DND-41 (cell line): Measurements from ENCODE around the gene DDX1.

ENCODE experiments used
- ATAC-seq: fragments of 200-7000 bp; cut with Tn5 transposase; 3 replicates; pipeline ENCODE4 v1.9.1; 2021; ENCODE audit warnings: low read depth; ENCODE audit not compliant: insufficient read depth
- DNase-seq: peaks from one replicate; pipeline ENCODE4 v3.0.0-alpha.2; 2020
- H2AFZ ChIP-seq: 2 replicates; pipeline ENCODE4 v1.6.0; 2012; ENCODE audit warnings: low read depth, low read length
- H3K27ac ChIP-seq: 2 replicates; pipeline ENCODE4 v1.5.1; 2012; ENCODE audit warnings: low read length, inconsistent platforms
- H3K27me3 ChIP-seq: fragments of 200-600 bp; sonication (generic); 2 replicates; pipeline ENCODE4 v1.6.0; 2012; ENCODE audit warnings: low read length, mild to moderate bottlenecking, inconsistent platforms; ENCODE audit not compliant: insufficient read depth, poor library complexity
- H3K36me3 ChIP-seq: 2 replicates; pipeline ENCODE4 v1.5.1; 2012; ENCODE audit warnings: low read length, inconsistent platforms; ENCODE audit not compliant: insufficient read depth
- H3K4me1 ChIP-seq: 2 replicates; pipeline ENCODE4 v1.5.1; 2012; ENCODE audit warnings: mild to moderate bottlenecking, low read length; ENCODE audit not compliant: insufficient read depth
- H3K4me2 ChIP-seq: 2 replicates; pipeline ENCODE4 v1.6.0; 2012; ENCODE audit warnings: mild to moderate bottlenecking, moderate library complexity, low read length, inconsistent platforms; ENCODE audit not compliant: insufficient read depth
- H3K4me3 ChIP-seq, 2 experiments: fragments of 200-600 bp in 1 of 2; shearing (Covaris generic) in 1 of 2; 2 replicates each; pipeline ENCODE4 v1.5.1; 2012 to 2016; ENCODE audit warnings: inconsistent platforms in 2 of 2, low read length in 2 of 2, mild to moderate bottlenecking in 2 of 2, low read depth in 1 of 2, moderate library complexity in 1 of 2
- H3K79me2 ChIP-seq: 2 replicates; pipeline ENCODE4 v1.6.0; 2012; ENCODE audit warnings: low read length, inconsistent platforms; ENCODE audit not compliant: insufficient read depth
- H3K9ac ChIP-seq: 2 replicates; pipeline ENCODE4 v1.6.0; 2012; ENCODE audit warnings: low read depth, mild to moderate bottlenecking, inconsistent platforms, low read length, moderate library complexity
- H3K9me3 ChIP-seq: 2 replicates; pipeline ENCODE4 v1.5.1; 2012; ENCODE audit warnings: low read length, moderate library complexity, mild to moderate bottlenecking, inconsistent platforms; ENCODE audit not compliant: insufficient read depth, severe bottlenecking
- H4K20me1 ChIP-seq: 2 replicates; pipeline ENCODE4 v1.6.0; 2012; ENCODE audit warnings: low read length; ENCODE audit not compliant: insufficient read depth
- CTCF ChIP-seq: IDR thresholded peaks from 2 replicates; pipeline ENCODE4 v1.5.1; 2012; ENCODE audit warnings: borderline replicate concordance, low read length, moderate library complexity, mild to moderate bottlenecking; ENCODE audit not compliant: poor library complexity, severe bottlenecking; ENCODE audit errors: extremely low read depth
- EZH2 ChIP-seq: IDR thresholded peaks from 3 replicates; pipeline ENCODE4 v1.6.1; 2012; ENCODE audit warnings: borderline replicate concordance, low read depth, mild to moderate bottlenecking, moderate library complexity, low read length, inconsistent platforms; ENCODE audit not compliant: severe bottlenecking

DDX1 gene

DNA sequence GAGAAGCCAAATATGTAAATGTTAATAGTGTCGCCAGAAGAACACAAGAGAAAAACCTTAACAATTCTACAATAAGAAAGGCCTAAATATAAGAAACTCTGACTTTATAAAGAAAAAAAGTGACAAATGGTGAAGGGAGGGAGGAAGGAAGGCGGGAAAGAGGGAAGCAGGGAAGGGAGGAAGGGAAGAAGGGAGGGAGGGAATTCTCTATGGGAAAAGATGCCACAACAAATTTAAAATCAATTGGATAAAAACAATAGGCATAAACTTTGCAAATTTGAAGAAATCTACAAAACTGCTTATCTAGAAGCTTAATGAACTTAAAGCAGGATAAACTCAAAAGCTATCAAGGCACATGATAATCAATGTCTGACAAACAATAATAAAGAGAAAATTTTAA is 47.4 kb upstream of the DDX1 start:
- Histone ChIP-seq H3K4me1 (no peaks in the 10 kb centered on the region), H3K4me2 (no peak overlapping the region), H3K36me3 (peaks cover 7% of the 10 kb centered on the region), H3K9ac (no peak overlapping the region), H4K20me1 (no peaks in the 10 kb centered on the region), H3K27ac (no peak overlapping the region), H3K4me3 (no peak overlapping the region), H3K9me3 (no peaks in the 10 kb centered on the region), H2AFZ (no peak overlapping the region), H3K27me3 (no peaks in the 10 kb centered on the region), H3K79me2 (no peaks in the 10 kb centered on the region)
- DNase-seq: no peak
- TF ChIP-seq EZH2 (no peak), CTCF (no peak)
- ATAC-seq: no peak

- Histone ChIP-seq H3K36me3 (peaks cover 9% of the 10 kb centered on the region), H2AFZ (no peak overlapping the region), H3K4me3 (no peak overlapping the region), H3K9ac (no peak overlapping the region), H3K4me1 (no peaks in the 10 kb centered on the region), H3K27ac (no peak overlapping the region), H3K9me3 (no peaks in the 10 kb centered on the region), H3K27me3 (no peaks in the 10 kb centered on the region), H3K79me2 (no peaks in the 10 kb centered on the region), H3K4me2 (no peak overlapping the region), H4K20me1 (no peaks in the 10 kb centered on the region)
- TF ChIP-seq CTCF (peak; percentile 19), EZH2 (no peak)
- DNase-seq: no peak
- ATAC-seq: no peak
These were observed 45.2 kb upstream of the DDX1 start for GRCh38 chr2:15546297-15547098.

GRCh38 chr2:15547115-15547876 is 44.4 kb upstream of the DDX1 start:
- Histone ChIP-seq H3K79me2 (no peaks in the 10 kb centered on the region), H2AFZ (no peak overlapping the region)

More at GRCh38 chr2:15547115-15547876, 44.4 kb upstream of the DDX1 start:
- Histone ChIP-seq H3K4me3 (no peak overlapping the region), H3K9me3 (no peaks in the 10 kb centered on the region), H3K4me1 (no peaks in the 10 kb centered on the region), H3K36me3 (peaks cover 11% of the 10 kb centered on the region), H3K27ac (no peak overlapping the region), H3K9ac (no peak overlapping the region), H3K4me2 (no peak overlapping the region), H4K20me1 (no peaks in the 10 kb centered on the region), H3K27me3 (no peaks in the 10 kb centered on the region)
- ATAC-seq (no peak), DNase-seq (no peak)
- TF ChIP-seq EZH2: no peak
- no peak for TF ChIP-seq CTCF
